ENCODE data around the gene MBP.

The MBP gene

GRCh38 chr18:77112747-77113092 is 19.9 kb downstream of the MBP start:
- TF ChIP-seq POU6F1 (CRISPR knock-in tag; IDR thresholded peaks at IDR 0.05; ENCODE audit: borderline replicate concordance, low read depth) = no peak
- TF ChIP-seq ZC3H10 (CRISPR knock-in tag; IDR thresholded peaks at IDR 0.05) = no peak
- no peak for TF ChIP-seq TSHZ2 (CRISPR knock-in tag; IDR thresholded peaks at IDR 0.05)
- TF ChIP-seq GLIS3 (CRISPR knock-in tag; IDR thresholded peaks at IDR 0.05) = no peak
- no peak for TF ChIP-seq ISL1 (CRISPR knock-in tag; IDR thresholded peaks at IDR 0.05)
- no peak for TF ChIP-seq TCF4 (CRISPR knock-in tag; IDR thresholded peaks at IDR 0.05; ENCODE audit: borderline replicate concordance)
- TF ChIP-seq CREB5 (CRISPR knock-in tag; IDR thresholded peaks at IDR 0.05; ENCODE audit: low read depth) = no peak
- TF ChIP-seq ESRRG (CRISPR knock-in tag; IDR thresholded peaks at IDR 0.05) = no peak
- no peak for TF ChIP-seq BACH2 (CRISPR knock-in tag; IDR thresholded peaks at IDR 0.05; ENCODE audit: borderline replicate concordance)
- no peak for ATAC-seq

- no peak for ATAC-seq
- TF ChIP-seq CREB5 (CRISPR knock-in tag; IDR thresholded peaks at IDR 0.05; ENCODE audit: low read depth) (no peak), PATZ1 (CRISPR knock-in tag; IDR thresholded peaks at IDR 0.05; ENCODE audit: borderline replicate concordance) (no peak)
Observed at GRCh38 chr18:77111951-77112746, 20.4 kb downstream of the MBP start.

- no peak for ATAC-seq
Observed at GRCh38 chr18:77111449-77111848, 21.1 kb downstream of the MBP start.

More at GRCh38 chr18:77111449-77111848, 21.1 kb downstream of the MBP start:
- no peak for TF ChIP-seq SNAI2 (CRISPR knock-in tag; IDR thresholded peaks at IDR 0.05)
- TF ChIP-seq PPARA (CRISPR knock-in tag; IDR thresholded peaks at IDR 0.05; ENCODE audit: borderline replicate concordance) = no peak
- no peak for TF ChIP-seq ZC3H10 (CRISPR knock-in tag; IDR thresholded peaks at IDR 0.05)
- no peak for TF ChIP-seq CSRNP3 (CRISPR knock-in tag; IDR thresholded peaks at IDR 0.05)
- no peak for TF ChIP-seq BACH2 (CRISPR knock-in tag; IDR thresholded peaks at IDR 0.05; ENCODE audit: borderline replicate concordance)
- TF ChIP-seq POU6F1 (CRISPR knock-in tag; IDR thresholded peaks at IDR 0.05; ENCODE audit: borderline replicate concordance, low read depth) = no peak
- no peak for TF ChIP-seq ISL1 (CRISPR knock-in tag; IDR thresholded peaks at IDR 0.05)
- TF ChIP-seq OSR1 (CRISPR knock-in tag; IDR thresholded peaks at IDR 0.05) = no peak
- TF ChIP-seq ZFP30 (CRISPR knock-in tag; IDR thresholded peaks at IDR 0.05) = no peak
- no peak for TF ChIP-seq ZNF565 (CRISPR knock-in tag; conservative IDR thresholded peaks at IDR 0.05; ENCODE audit: low read depth)
- no peak for TF ChIP-seq TCF4 (CRISPR knock-in tag; IDR thresholded peaks at IDR 0.05; ENCODE audit: borderline replicate concordance)
- no peak for TF ChIP-seq CSDC2 (CRISPR knock-in tag; IDR thresholded peaks at IDR 0.05)

All from SK-N-SH treated with all-trans-retinoic acid at 6 μM for 48 hours (cell line).